NCI-H1694 treated with DMSO at 0.1 percent for 48 hours (cell line): ENCODE data around the gene PSMB2.

ENCODE experiments used
- DNase-seq: peaks from one replicate; lab custom pipeline; 2025; lab: John Stamatoyannopoulos, UW

PSMB2 gene

GRCh38 chr1:35556484-35557117, 84.7 kb downstream of the PSMB2 start:
- no peak for DNase-seq

GRCh38 chr1:35555601-35556477, 85.5 kb downstream of the PSMB2 start:
- DNase-seq, result peak; percentile 28

- DNase-seq, result no peak
These were observed 86.1 kb downstream of the PSMB2 start for GRCh38 chr1:35555212-35555584.

GRCh38 chr1:35554266-35555211, 86.8 kb downstream of the PSMB2 start:
- DNase-seq, result no peak

GRCh38 chr1:35553851-35554250, 87.5 kb downstream of the PSMB2 start:
- DNase-seq, result no peak
